OCI-LY7 (cell line): Measurements from ENCODE around the gene ADRA2B. TPM values are rescaled to one million over a fixed set of nuclear protein-coding genes. Genes with fewer than 3 reads are reported as not detected.

ENCODE experiments used
- total RNA-seq, 2 experiments: library from RNA; depleted of rRNA in 1 of 2; stranded (reverse); fragments of >200 nt in 1 of 2; shearing (Covaris generic) in 1 of 2; gene quantifications; 2 replicates each; pipeline ENCODE4 v1.2.3, GENCODE V29; 2014 to 2022

Gene ADRA2B
- total RNA-seq, 2 experiments from 2014 or later: 0.06 to 0.11 TPM

Other genes with a start within 250 kb of the ADRA2B start
- gene ANKRD36C, start 124.7 kb downstream of the ADRA2B start, total RNA-seq (2014; rRNA removed; shearing (Covaris generic)): 99.2 and 112 TPM in 2 replicates
- 87.8 and 93.4 TPM in 2 replicates for gene ANKRD36C, start 124.7 kb downstream of the ADRA2B start, total RNA-seq (2022)
- not detected in 2 replicates for gene GPAT2, start 81.7 kb downstream of the ADRA2B start, total RNA-seq (2014; rRNA removed; shearing (Covaris generic))
- not detected in 2 replicates for gene GPAT2, start 81.7 kb downstream of the ADRA2B start, total RNA-seq (2022)
- 0.46 TPM in 1 of 2 replicates, not detected in the other for gene ASTL, start 21.9 kb upstream of the ADRA2B start, total RNA-seq (2014; rRNA removed; shearing (Covaris generic))
- 0.49 TPM in 1 of 2 replicates, not detected in the other for gene ASTL, start 21.9 kb upstream of the ADRA2B start, total RNA-seq (2022)
- 94.7 and 110 TPM in 2 replicates for gene DUSP2, start 28.9 kb upstream of the ADRA2B start, total RNA-seq (2014; rRNA removed; shearing (Covaris generic))
- gene DUSP2, start 28.9 kb upstream of the ADRA2B start, total RNA-seq (2022): 31.2 and 37.3 TPM in 2 replicates
- gene STARD7, start 92.3 kb upstream of the ADRA2B start, total RNA-seq (2014; rRNA removed; shearing (Covaris generic)): 208 and 239 TPM in 2 replicates
- 186 and 206 TPM in 2 replicates for gene STARD7, start 92.3 kb upstream of the ADRA2B start, total RNA-seq (2022)
- 12.0 and 12.1 TPM in 2 replicates for gene TMEM127, start 149.4 kb upstream of the ADRA2B start, total RNA-seq (2014; rRNA removed; shearing (Covaris generic))
- 20.4 and 21.1 TPM in 2 replicates for gene TMEM127, start 149.4 kb upstream of the ADRA2B start, total RNA-seq (2022)
- gene CIAO1, start 149.7 kb upstream of the ADRA2B start, total RNA-seq (2014; rRNA removed; shearing (Covaris generic)): 89.8 and 128 TPM in 2 replicates
- gene CIAO1, start 149.7 kb upstream of the ADRA2B start, total RNA-seq (2022): 85.2 and 89.6 TPM in 2 replicates
- gene SNRNP200, start 189.0 kb upstream of the ADRA2B start, total RNA-seq (2014; rRNA removed; shearing (Covaris generic)): 76.0 and 79.3 TPM in 2 replicates
- 213 and 216 TPM in 2 replicates for gene SNRNP200, start 189.0 kb upstream of the ADRA2B start, total RNA-seq (2022)
- 13.5 and 15.5 TPM in 2 replicates for gene ITPRIPL1, start 208.7 kb upstream of the ADRA2B start, total RNA-seq (2014; rRNA removed; shearing (Covaris generic))
- gene ITPRIPL1, start 208.7 kb upstream of the ADRA2B start, total RNA-seq (2022): 7.1 and 8.1 TPM in 2 replicates
- 94.7 and 108 TPM in 2 replicates for gene NCAPH, start 219.2 kb upstream of the ADRA2B start, total RNA-seq (2014; rRNA removed; shearing (Covaris generic))
- 85.8 and 91.3 TPM in 2 replicates for gene NCAPH, start 219.2 kb upstream of the ADRA2B start, total RNA-seq (2022)